ENCODE data around the gene LAMB4.

Gene LAMB4

GRCh38 chr7:108079648-108080591 is 50.2 kb downstream of the LAMB4 start:
- in situ Hi-C loops (cut with MboI; ENCODE audit: low sequenced_read_pairs): no loop called here

- in situ Hi-C loops (cut with MboI; ENCODE audit: low sequenced_read_pairs): no loop called here
These were observed 50.9 kb downstream of the LAMB4 start for GRCh38 chr7:108079276-108079647.

DNA sequence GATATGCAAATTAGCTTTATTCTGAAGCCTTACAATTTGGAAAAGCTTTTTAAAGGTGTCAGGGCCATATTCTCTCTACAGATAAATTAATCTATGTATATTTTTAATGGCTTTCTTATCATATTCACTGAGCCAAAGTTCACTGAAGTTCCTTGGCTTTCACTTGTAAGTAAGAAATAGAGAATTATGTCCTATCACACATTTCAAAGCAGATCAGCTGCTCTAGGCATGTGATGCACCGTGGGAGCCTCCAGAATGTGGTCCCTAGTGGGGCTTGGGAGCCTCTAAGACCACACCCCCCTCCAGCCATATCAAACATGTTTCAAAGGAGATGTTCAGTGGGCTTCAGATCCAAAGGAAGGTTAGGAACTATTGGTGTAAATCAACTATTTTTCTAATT is 51.5 kb downstream of the LAMB4 start:
- in situ Hi-C loops (cut with MboI; ENCODE audit: low sequenced_read_pairs): no loop called here

- in situ Hi-C loops (cut with MboI; ENCODE audit: low sequenced_read_pairs): no loop called here
These were observed 51.9 kb downstream of the LAMB4 start for GRCh38 chr7:108078211-108078673.

DNA sequence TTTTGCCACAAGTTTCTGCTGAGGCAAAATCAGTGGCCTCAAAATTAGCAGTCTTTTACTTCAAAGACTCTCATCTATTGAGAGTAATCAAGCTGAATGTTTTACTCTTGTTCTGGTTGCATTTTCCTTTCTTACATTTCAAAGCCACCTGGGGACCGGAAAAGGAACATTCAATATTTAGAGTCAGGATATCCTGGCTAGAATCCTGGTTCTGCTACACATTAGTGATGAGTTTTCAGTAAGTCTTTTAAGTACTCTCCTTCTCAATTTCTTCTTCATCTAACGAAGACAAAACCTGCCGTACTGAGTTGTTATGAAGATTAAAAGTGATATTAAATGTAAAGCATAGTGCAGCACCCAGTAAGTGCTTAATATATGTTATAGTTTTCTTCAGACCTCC is 52.5 kb downstream of the LAMB4 start:
- in situ Hi-C loops (cut with MboI; ENCODE audit: low sequenced_read_pairs): no loop called here

GRCh38 chr7:108076156-108076555 is 54.0 kb downstream of the LAMB4 start:
- in situ Hi-C loops (cut with MboI; ENCODE audit: low sequenced_read_pairs): no loop called here

DNA sequence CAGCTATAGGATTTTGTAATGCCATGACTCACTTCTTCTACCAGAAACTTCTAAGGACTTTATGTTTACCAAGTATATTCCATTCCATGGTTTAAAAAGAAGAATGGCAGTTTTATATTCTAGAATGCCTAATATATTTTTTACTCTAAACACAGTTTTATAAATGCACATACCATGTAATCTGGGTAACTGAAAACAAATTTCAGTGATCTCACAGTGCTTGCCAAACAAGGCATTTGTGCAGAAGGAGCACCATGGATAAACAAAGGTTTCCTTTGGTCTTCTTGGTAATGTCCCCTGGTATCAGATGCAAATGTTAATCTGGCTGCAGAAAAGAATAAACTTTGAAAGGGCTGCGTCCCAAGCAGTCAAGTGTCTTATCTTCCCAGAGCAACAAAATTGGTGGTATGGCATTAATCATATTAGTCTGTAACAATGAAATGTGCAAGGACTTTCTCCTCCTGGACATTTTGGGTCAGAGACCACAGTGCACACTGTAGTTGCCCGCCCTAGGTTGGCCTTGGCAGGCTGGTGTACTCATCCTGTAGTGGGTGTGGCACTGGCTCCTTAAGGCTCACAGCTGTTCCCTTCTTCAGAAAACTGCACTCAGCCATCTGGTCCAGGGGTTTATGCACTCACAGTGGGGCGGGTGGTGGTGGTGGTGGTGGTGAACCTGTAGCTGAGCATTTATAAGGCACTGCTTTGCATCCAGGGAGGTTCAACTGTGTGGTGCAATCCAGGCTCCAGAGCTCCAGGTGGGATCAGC is 56.7 kb downstream of the LAMB4 start:
- in situ Hi-C loops (cut with MboI; ENCODE audit: low sequenced_read_pairs): no loop called here

- in situ Hi-C loops (cut with MboI; ENCODE audit: low sequenced_read_pairs): no loop called here
These were observed 57.4 kb downstream of the LAMB4 start for GRCh38 chr7:108072739-108073138.

- in situ Hi-C loops (cut with MboI; ENCODE audit: low sequenced_read_pairs): no loop called here
These were observed 58.0 kb downstream of the LAMB4 start for GRCh38 chr7:108072116-108072515.

GRCh38 chr7:108071551-108071950 is 58.6 kb downstream of the LAMB4 start:
- in situ Hi-C loops (cut with MboI; ENCODE audit: low sequenced_read_pairs): no loop called here

DNA sequence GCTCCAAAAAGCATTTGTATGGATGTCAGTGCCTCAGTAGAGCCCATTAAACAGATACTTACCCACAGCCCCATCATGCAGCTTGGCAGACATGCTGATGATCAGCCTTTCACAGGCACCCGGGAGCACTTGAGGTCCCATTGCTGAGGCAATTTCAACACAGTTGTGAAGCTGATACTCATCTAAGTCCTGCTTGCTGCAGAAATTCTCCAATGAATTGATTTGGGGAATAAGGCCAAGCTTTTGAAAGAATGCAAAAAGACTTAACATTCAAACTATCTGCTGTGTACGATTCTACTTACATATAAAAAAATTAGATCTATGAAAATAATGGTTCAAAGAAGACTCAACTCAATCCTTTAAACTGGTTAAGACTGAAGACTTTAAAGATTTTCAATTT is 60.5 kb downstream of the LAMB4 start:
- in situ Hi-C loops (cut with MboI; ENCODE audit: low sequenced_read_pairs): no loop called here

GRCh38 chr7:108067844-108068243 is 62.3 kb downstream of the LAMB4 start:
- in situ Hi-C loops (cut with MboI; ENCODE audit: low sequenced_read_pairs): no loop called here

GRCh38 chr7:108066486-108066885 is 63.7 kb downstream of the LAMB4 start:
- in situ Hi-C loops (cut with MboI; ENCODE audit: low sequenced_read_pairs): no loop called here

DNA sequence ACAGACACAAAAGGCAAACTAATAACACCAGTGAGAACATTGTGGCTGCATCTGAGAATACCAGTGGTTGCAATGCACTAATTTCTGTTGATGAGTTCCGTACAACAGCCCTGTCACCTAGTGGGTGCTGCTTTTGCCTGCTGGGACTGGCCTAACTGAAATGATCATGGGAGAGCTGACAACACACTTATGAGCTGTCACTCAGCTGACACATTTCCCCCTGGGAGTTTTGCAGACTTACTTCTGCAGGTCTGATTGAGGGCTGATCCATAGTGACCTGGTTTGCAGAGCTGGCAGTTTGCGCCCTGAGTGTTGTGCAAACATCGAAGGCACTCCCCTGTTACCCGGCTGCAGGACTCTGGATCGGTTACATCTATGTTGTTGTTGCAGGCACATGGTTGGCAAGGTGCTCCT is 66.6 kb downstream of the LAMB4 start:
- in situ Hi-C loops (cut with MboI; ENCODE audit: low sequenced_read_pairs): no loop called here

- in situ Hi-C loops (cut with MboI; ENCODE audit: low sequenced_read_pairs): no loop called here
These were observed 67.7 kb downstream of the LAMB4 start for GRCh38 chr7:108062250-108063014.

DNA sequence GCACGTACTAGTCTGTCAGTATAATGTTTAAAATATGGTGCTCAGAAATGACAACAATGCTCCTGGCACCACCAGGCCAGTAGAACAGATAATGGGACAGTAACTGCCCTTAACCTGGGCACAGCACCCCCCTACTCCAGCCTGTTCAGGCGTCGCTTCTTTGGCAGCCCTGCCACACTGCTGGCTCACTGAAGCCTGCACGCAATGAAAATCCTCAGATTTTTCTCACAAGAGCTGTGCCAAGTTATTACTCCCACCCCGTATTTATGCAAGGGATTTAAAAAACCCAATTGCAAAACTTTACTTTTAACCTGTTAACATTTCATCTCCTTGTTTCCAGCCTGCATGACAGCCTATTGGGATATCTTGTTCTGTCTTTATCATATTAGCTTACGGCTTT is 70.6 kb downstream of the LAMB4 start:
- in situ Hi-C loops (cut with MboI; ENCODE audit: low sequenced_read_pairs): no loop called here

DNA sequence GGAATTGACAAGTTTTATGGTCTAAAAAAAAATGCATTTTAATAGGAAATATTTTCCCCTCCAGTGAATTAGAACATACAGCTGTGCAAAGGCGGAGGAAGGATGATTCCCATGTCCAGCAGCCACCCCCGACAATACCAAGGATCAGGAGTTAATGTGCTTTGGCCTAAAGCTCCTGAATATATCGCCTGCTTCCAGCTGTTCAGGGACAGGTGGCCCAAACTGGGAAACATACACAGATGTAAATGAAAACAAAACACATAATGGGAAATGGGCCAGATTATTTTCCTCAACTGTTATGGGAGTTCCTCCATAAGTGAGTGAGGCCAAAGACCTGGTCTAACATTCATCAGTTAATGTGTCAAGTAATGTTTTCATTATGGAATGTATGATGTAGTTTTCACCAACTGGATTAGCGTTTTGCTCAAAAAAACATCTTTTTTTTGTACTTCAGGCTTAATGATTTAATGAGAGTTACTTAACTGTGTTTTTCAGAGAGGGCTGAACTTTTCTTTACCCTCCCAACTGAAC is 72.1 kb downstream of the LAMB4 start:
- in situ Hi-C loops (cut with MboI; ENCODE audit: low sequenced_read_pairs): no loop called here

DNA sequence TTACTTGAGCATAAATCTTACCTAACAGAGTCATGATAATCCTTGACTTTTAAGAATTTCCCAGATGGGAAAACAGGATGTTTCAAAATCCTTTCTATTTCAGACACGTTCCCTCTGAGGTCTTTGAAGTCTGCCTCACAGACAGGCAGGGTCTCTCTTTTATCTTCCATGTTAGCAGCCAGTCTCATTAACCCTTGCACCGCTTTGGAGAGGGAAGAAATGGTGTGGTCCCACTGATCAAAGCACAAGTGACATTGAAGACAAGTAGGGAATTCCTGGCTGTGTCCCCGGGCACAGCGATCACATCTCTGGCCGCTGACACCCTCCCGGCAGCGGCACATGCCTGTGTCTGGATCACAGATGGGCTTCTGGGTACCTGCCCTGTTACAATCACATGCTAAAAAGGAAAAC is 74.5 kb downstream of the LAMB4 start:
- in situ Hi-C loops (cut with MboI; ENCODE audit: low sequenced_read_pairs): no loop called here

DNA sequence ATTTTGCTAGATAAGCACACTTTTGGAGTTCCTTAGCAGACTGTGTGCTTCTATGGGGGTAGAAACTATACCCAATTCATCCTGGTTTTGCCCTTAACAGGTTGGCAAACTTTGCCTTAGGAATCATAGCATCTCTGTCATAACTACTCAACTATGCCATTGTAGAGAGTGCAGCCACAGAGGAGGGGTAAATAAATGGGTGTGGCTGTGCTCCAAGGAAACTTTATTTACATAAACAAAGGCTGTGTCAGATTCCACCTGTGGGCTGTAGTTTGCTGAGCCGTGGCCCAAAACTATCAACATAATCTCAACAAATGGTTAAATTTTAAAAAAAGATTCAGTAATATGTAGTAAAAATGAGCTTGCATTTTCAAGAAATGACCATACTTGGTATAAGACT is 75.6 kb downstream of the LAMB4 start:
- in situ Hi-C loops (cut with MboI; ENCODE audit: low sequenced_read_pairs): no loop called here

- in situ Hi-C loops (cut with MboI; ENCODE audit: low sequenced_read_pairs): no loop called here
These were observed 76.9 kb downstream of the LAMB4 start for GRCh38 chr7:108053250-108053649.

- in situ Hi-C loops (cut with MboI; ENCODE audit: low sequenced_read_pairs): no loop called here
These were observed 78.7 kb downstream of the LAMB4 start for GRCh38 chr7:108051454-108051853.
